Ovary (tissue), 9 donors: ENCODE results near the gene UQCRH. TPM values are rescaled to one million over a fixed set of nuclear protein-coding genes. Genes with fewer than 3 reads are reported as not detected.

Source experiments
- DNase-seq, 5 donors: peaks; one replicate each; pipeline ENCODE4 v3.0.0-alpha.2; 2019 to 2020
- H3K27ac ChIP-seq, 2 donors: fragments of 200-600 bp; one replicate each; pipeline versions ENCODE4 v1.5.1 to v1.8.0; 2019 to 2022
- H3K27me3 ChIP-seq: fragments of 200-600 bp; one replicate; pipeline ENCODE4 v1.8.0; 2022
- H3K36me3 ChIP-seq: fragments of 200-600 bp; sonication (generic); one replicate; pipeline ENCODE4 v1.5.1; 2019
- H3K4me1 ChIP-seq: one replicate; pipeline ENCODE4 v1.8.1; 2013; ENCODE audit warnings: mild to moderate bottlenecking, moderate library complexity; ENCODE audit not compliant: insufficient read depth
- H3K4me3 ChIP-seq: fragments of 200-600 bp; sonication (generic); one replicate; pipeline ENCODE4 v1.5.1; 2017
- H3K9me3 ChIP-seq, 2 donors: fragments of 200-600 bp in 1 of 2; sonication (generic) in 1 of 2; one replicate each; pipeline versions ENCODE4 v1.5.1 to v1.8.1; 2013 to 2019; ENCODE audit warnings: mild to moderate bottlenecking in 1 of 2, moderate library complexity in 1 of 2
- EP300 ChIP-seq: sonication (generic); formaldehyde crosslinking; IDR thresholded peaks from one replicate; pipeline ENCODE4 v1.6.1; 2017; ENCODE audit warnings: antibody characterized with exemption
- POLR2A ChIP-seq: fragments of 450-650 bp; IDR thresholded peaks from one replicate; pipeline ENCODE4 v1.6.1; 2017; ENCODE audit warnings: antibody characterized with exemption, mild to moderate bottlenecking, moderate library complexity
- WGBS, 3 donors: extraction: QIAGEN DNeasy Blood & Tissue Kit in 1 of 3; methylation state at CpG; one replicate each; pipeline versions ENCODE4 v1.1.5 to v1.1.7; 2013 to 2017; 5-methylcytosine and 5-hydroxymethylcytosine counted together
- intact Hi-C, 4 donors: fragments of 100-400 bp; cut with DNase I; formaldehyde crosslinking; loops; one replicate each; pipeline versions ENCODE4 v1.11.0 to v1.15.1; 2022 to 2023
- polyA plus RNA-seq, 2 donors: library from polyadenylated mRNA; stranded (reverse); fragments of 200-250 nt in 1 of 2; fragments of 350-450 nt in 1 of 2; fragmentation: Illumina TruSeq in 1 of 2; extraction: RNeasy Lipid Tissue Mini Kit (QIAGEN cat#74804) in 1 of 2; gene quantifications; one replicate each; pipeline ENCODE4 v1.2.3, GENCODE V29; 2013 to 2014
- total RNA-seq, 7 donors: library from RNA; depleted of rRNA in 2 of 7; stranded (reverse); fragments of >200 nt in 2 of 7; fragmentation: NEBNext Ultra II Directional in 3 of 7; extraction: Animal tissue kit (Norgen Biotek cat#: 25700) in 3 of 7; gene quantifications; one replicate each; pipeline versions ENCODE4 v1.1.0 to v1.2.4, GENCODE V29; 2016 to 2023
- TF ChIP-seq, protein P1 (sequence below), 3 donors: fragments of 450-650 bp in 2 of 3; fragments of 200-600 bp in 1 of 3; IDR thresholded peaks; one replicate each; pipeline versions ENCODE4 v1.5.1 to v1.8.0; 2016 to 2022; ENCODE audit warnings: antibody characterized with exemption in 3 of 3, mild to moderate bottlenecking in 1 of 3
- donor health status: DM: no; HTN: no; CAD: no; lungs with moderate emphysema.
- donor health status: DM: no; HTN: no; CAD: no.
- donor health status: Bipolar disorder and iron deficiency.
- donor health status: DM: yes; HTN: yes; CAD: no.
- donor health status: DM: no; HTN: no; CAD: no.
- donor health status: DM: yes; HTN: yes; CAD: no.

UQCRH gene
- total and polyA plus RNA-seq, 9 donors = 140 to 453 (median 217) TPM

GRCh38 chr1:46306159-46306530, 2.6 kb downstream of the UQCRH start:
- TF ChIP-seq EP300 = no peak
- TF ChIP-seq POLR2A = no peak
- TF ChIP-seq, protein P1, sequence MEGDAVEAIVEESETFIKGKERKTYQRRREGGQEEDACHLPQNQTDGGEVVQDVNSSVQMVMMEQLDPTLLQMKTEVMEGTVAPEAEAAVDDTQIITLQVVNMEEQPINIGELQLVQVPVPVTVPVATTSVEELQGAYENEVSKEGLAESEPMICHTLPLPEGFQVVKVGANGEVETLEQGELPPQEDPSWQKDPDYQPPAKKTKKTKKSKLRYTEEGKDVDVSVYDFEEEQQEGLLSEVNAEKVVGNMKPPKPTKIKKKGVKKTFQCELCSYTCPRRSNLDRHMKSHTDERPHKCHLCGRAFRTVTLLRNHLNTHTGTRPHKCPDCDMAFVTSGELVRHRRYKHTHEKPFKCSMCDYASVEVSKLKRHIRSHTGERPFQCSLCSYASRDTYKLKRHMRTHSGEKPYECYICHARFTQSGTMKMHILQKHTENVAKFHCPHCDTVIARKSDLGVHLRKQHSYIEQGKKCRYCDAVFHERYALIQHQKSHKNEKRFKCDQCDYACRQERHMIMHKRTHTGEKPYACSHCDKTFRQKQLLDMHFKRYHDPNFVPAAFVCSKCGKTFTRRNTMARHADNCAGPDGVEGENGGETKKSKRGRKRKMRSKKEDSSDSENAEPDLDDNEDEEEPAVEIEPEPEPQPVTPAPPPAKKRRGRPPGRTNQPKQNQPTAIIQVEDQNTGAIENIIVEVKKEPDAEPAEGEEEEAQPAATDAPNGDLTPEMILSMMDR (IDR thresholded peaks at IDR 0.05) = no peak
- Histone ChIP-seq H3K27ac (no peak overlapping the region), H3K9me3 (no peaks in the 10 kb centered on the region), H3K4me3 (no peak overlapping the region), H3K27me3 (no peaks in the 10 kb centered on the region), H3K36me3 (no peaks in the 10 kb centered on the region), H3K4me1 (peaks cover 9% of the 10 kb centered on the region)
- DNase-seq = no peak
- WGBS, 3 donors = 88 to 93% (median 91%) methylated on average over 8 of the region's 8 CpGs
- intact Hi-C loops = no loop called here

DNA sequence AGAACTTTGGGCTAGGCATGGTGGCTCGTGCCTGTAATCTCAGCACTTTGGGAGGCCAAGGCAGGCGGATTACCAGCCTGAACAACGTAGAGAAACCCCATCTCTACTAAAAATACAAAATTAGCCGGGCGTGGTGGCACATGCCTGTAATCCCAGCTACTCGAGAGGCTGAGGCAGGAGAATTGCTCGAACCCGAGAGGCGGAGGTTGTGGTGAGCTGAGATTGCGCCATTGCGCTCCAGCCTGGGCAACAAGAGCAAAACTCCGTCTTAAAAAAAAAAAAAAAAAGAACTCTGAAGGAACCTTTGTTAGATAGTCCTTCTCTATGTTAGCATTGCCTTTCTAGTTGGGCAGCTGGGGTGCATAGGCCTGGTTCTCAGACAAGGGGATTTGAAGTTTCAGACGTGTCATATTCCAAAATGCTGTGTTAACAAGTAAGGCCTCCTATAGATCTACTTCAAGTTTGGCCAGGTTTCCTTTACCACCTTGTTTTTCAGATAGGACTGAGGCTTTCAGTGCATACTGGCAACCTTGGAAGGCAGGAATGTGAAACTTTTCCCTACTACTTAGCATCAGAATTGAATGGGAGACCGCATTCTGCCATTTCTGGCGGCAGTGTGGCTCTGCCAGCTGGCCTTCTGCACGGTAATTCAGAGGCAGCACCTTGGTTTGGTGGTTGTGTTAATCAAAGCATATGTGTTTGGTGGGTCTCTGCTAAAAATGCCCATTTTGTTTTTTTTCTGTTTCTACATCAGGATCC, 6.1 kb downstream of the UQCRH start:
- Histone ChIP-seq H3K27me3 (no peaks in the 10 kb centered on the region), H3K4me1 (peaks cover 6% of the 10 kb centered on the region), H3K36me3 (no peaks in the 10 kb centered on the region), H3K27ac (no peak overlapping the region), H3K9me3 (peaks cover 0 to 3% of the 10 kb centered on the region in 2 donors), H3K4me3 (no peak overlapping the region)
- WGBS, 3 donors = 90 to 92% (median 91%) methylated on average over 16 of the region's 16 CpGs
- intact Hi-C loops = no loop called here
- TF ChIP-seq POLR2A (no peak), EP300 (no peak)
- TF ChIP-seq, protein P1 (IDR thresholded peaks at IDR 0.05) = no peak
- no peak for DNase-seq

DNA sequence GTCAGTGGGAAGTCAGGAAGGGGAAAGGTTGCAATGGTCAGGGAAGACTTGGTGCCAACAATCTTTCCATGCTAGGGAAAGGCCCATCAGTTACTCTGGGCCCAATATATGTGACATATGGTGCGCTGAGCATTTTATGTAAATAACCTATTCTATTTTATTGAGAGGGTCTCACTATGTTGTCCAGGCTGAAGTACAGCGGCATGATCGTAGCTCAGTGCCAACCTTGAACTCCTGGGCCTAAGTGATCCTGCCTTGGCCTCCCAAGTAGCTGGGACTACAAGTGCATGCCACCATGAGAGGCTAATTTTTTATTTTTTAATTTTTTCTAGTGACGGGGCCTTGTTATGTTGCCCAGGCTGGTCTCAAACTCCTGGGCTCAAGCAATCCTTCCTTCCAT, 6.8 kb downstream of the UQCRH start:
- Histone ChIP-seq H3K27me3 (no peaks in the 10 kb centered on the region), H3K4me3 (no peak overlapping the region), H3K4me1 (peaks cover 2% of the 10 kb centered on the region), H3K36me3 (no peaks in the 10 kb centered on the region), H3K27ac (no peak overlapping the region), H3K9me3 (peaks cover 0 to 3% of the 10 kb centered on the region in 2 donors)
- WGBS, 3 donors = 96 to 99% (median 98%) methylated on average over 4 of the region's 4 CpGs
- DNase-seq = no peak
- intact Hi-C loops = no loop called here
- TF ChIP-seq, protein P1 (IDR thresholded peaks at IDR 0.05) = no peak
- no peak for TF ChIP-seq POLR2A
- no peak for TF ChIP-seq EP300

GRCh38 chr1:46315669-46316403, 12.3 kb downstream of the UQCRH start:
- intact Hi-C loops = no loop called here
- no peak overlapping the region for H3K27ac ChIP-seq
- no peaks in the 10 kb centered on the region for H3K4me1 ChIP-seq
- 86 to 87% (median 87%) methylated on average over 3 of the region's 3 CpGs for WGBS, 3 donors
- no peak for DNase-seq
- no peak for TF ChIP-seq EP300
- TF ChIP-seq, protein P1 (IDR thresholded peaks at IDR 0.05) = no peak
- no peak for TF ChIP-seq POLR2A
- H3K4me3 ChIP-seq = no peak overlapping the region
- H3K9me3 ChIP-seq = peaks cover 0 to 3% of the 10 kb centered on the region in 2 donors
- no peaks in the 10 kb centered on the region for H3K27me3 ChIP-seq
- no peaks in the 10 kb centered on the region for H3K36me3 ChIP-seq
